WERI-Rb-1 (cell line): Measurements from ENCODE around the gene SYF2.
"Not testable (repeated sequence)": the region's sequence is repeated elsewhere in the genome, so short reads cannot be mapped to it uniquely, and the experiment has no call there.

Experiments
- DNase-seq: peaks from one replicate; pipeline ENCODE4 v3.0.0-alpha.2; 2020
- H3K27ac ChIP-seq: fragments of 250-450 bp; sonication (Bioruptor Pico); 2 replicates; pipeline ENCODE4 v1.5.1; 2020; ENCODE audit warnings: mild to moderate bottlenecking, moderate library complexity
- H3K27me3 ChIP-seq: fragments of 250-450 bp; sonication (Bioruptor Pico); 2 replicates; pipeline ENCODE4 v1.5.1; 2021; ENCODE audit warnings: mild to moderate bottlenecking, low read depth, moderate library complexity; ENCODE audit not compliant: insufficient read depth, severe bottlenecking
- H3K36me3 ChIP-seq: fragments of 250-450 bp; sonication (Bioruptor Pico); 2 replicates; pipeline ENCODE4 v1.5.1; 2020; ENCODE audit warnings: mild to moderate bottlenecking, moderate library complexity
- H3K4me3 ChIP-seq: 2 replicates; pipeline ENCODE4 v1.5.1; 2011; ENCODE audit warnings: low read depth, mild to moderate bottlenecking, control low read depth, low read length
- H3K9me3 ChIP-seq: fragments of 250-450 bp; sonication (Bioruptor Pico); 2 replicates; pipeline ENCODE4 v1.5.1; 2021; ENCODE audit warnings: mild to moderate bottlenecking, moderate library complexity; ENCODE audit not compliant: severe bottlenecking
- CTCF ChIP-seq: IDR thresholded peaks from 2 replicates; pipeline ENCODE4 v1.5.1; 2011; ENCODE audit warnings: low read depth, mild to moderate bottlenecking, control low read depth, inconsistent platforms, low read length

Gene SYF2

GRCh38 chr1:25243907-25244306 lies 11.6 kb upstream of the SYF2 start:
- H3K27ac ChIP-seq: no peak overlapping the region
- no peak for DNase-seq
- H3K36me3 ChIP-seq: peaks cover 49% of the 10 kb centered on the region
- H3K9me3 ChIP-seq: no peaks in the 10 kb centered on the region
- no peak for TF ChIP-seq CTCF
- no peaks in the 10 kb centered on the region for H3K27me3 ChIP-seq
- H3K4me3 ChIP-seq: no peak overlapping the region

GRCh38 chr1:25239681-25240541 lies 7.6 kb upstream of the SYF2 start:
- Histone ChIP-seq H3K9me3 (no peaks in the 10 kb centered on the region), H3K27ac (peak overlapping the region; percentile 73), H3K27me3 (no peaks in the 10 kb centered on the region), H3K4me3 (peak overlapping the region; percentile 63), H3K36me3 (peaks cover 34% of the 10 kb centered on the region)
- TF ChIP-seq CTCF: peak; percentile 89
- DNase-seq: peak; percentile 95

- no peak overlapping the region for H3K27ac ChIP-seq
- H3K9me3 ChIP-seq: no peaks in the 10 kb centered on the region
- no peak for TF ChIP-seq CTCF
- H3K4me3 ChIP-seq: no peak overlapping the region
- H3K27me3 ChIP-seq: no peaks in the 10 kb centered on the region
- peaks cover 15% of the 10 kb centered on the region for H3K36me3 ChIP-seq
- DNase-seq: no peak
These were observed 5.7 kb upstream of the SYF2 start for GRCh38 chr1:25238046-25238445.

- H3K36me3 ChIP-seq, H3K27me3 ChIP-seq, H3K4me3 ChIP-seq, H3K27ac ChIP-seq, H3K9me3 ChIP-seq, DNase-seq: not testable (repeated sequence)
These were observed 4.0 kb upstream of the SYF2 start for GRCh38 chr1:25236261-25236660.

GRCh38 chr1:25235411-25235810 lies 3.1 kb upstream of the SYF2 start:
- H3K4me3 ChIP-seq, DNase-seq, H3K36me3 ChIP-seq, H3K27me3 ChIP-seq, H3K27ac ChIP-seq, H3K9me3 ChIP-seq: not testable (repeated sequence)

- Histone ChIP-seq H3K4me3 (peak overlapping the region; percentile 91), H3K36me3 (peaks cover 27% of the 10 kb centered on the region), H3K27me3 (no peaks in the 10 kb centered on the region), H3K27ac (peak overlapping the region; percentile 93), H3K9me3 (no peaks in the 10 kb centered on the region)
- peak; percentile 63 for DNase-seq
- no peak for TF ChIP-seq CTCF
These were observed 823 bp upstream of the SYF2 start for GRCh38 chr1:25232866-25233784.
